ENCODE data around the gene PEAK3.

The PEAK3 gene

GRCh38 chr19:2239771-2240770 lies 41.9 kb downstream of the PEAK3 start:
- in situ Hi-C loops (cut with MboI; ENCODE audit: low sequenced_read_pairs) = no loop called here

GRCh38 chr19:2239173-2239572 lies 42.8 kb downstream of the PEAK3 start:
- in situ Hi-C loops (cut with MboI; ENCODE audit: low sequenced_read_pairs) = no loop called here

GRCh38 chr19:2237869-2238153 lies 44.2 kb downstream of the PEAK3 start:
- in situ Hi-C loops (cut with MboI; ENCODE audit: low sequenced_read_pairs) = no loop called here

- in situ Hi-C loops (cut with MboI; ENCODE audit: low sequenced_read_pairs) = no loop called here
These were observed 44.7 kb downstream of the PEAK3 start for GRCh38 chr19:2237051-2237868.

GRCh38 chr19:2236314-2237050 lies 45.5 kb downstream of the PEAK3 start, which contains the start of the genes PLEKHJ1 and SF3A2:
TSS of gene PLEKHJ1 (minus strand) at chr19:2236329. CDS start at chr19:2236248, 81 bp downstream.
TSS of gene SF3A2 (plus strand) at chr19:2236824. CDS start at chr19:2243419, 6,595 bp downstream.
- in situ Hi-C loops (cut with MboI; ENCODE audit: low sequenced_read_pairs) = no loop called here

GRCh38 chr19:2236064-2236313 lies 46.0 kb downstream of the PEAK3 start:
- in situ Hi-C loops (cut with MboI; ENCODE audit: low sequenced_read_pairs) = no loop called here

GRCh38 chr19:2235381-2236063 lies 46.5 kb downstream of the PEAK3 start:
- in situ Hi-C loops (cut with MboI; ENCODE audit: low sequenced_read_pairs) = no loop called here

GRCh38 chr19:2234996-2235380 lies 47.0 kb downstream of the PEAK3 start:
- in situ Hi-C loops (cut with MboI; ENCODE audit: low sequenced_read_pairs) = no loop called here

- in situ Hi-C loops (cut with MboI; ENCODE audit: low sequenced_read_pairs) = no loop called here
These were observed 48.2 kb downstream of the PEAK3 start for GRCh38 chr19:2233601-2234280.

GRCh38 chr19:2232286-2233151 lies 49.5 kb downstream of the PEAK3 start:
- in situ Hi-C loops (cut with MboI; ENCODE audit: low sequenced_read_pairs) = no loop called here

GRCh38 chr19:2231621-2232221 lies 50.3 kb downstream of the PEAK3 start:
- in situ Hi-C loops (cut with MboI; ENCODE audit: low sequenced_read_pairs) = no loop called here

- in situ Hi-C loops (cut with MboI; ENCODE audit: low sequenced_read_pairs) = no loop called here
These were observed 51.0 kb downstream of the PEAK3 start for GRCh38 chr19:2230807-2231533.

- in situ Hi-C loops (cut with MboI; ENCODE audit: low sequenced_read_pairs) = no loop called here
These were observed 51.9 kb downstream of the PEAK3 start for GRCh38 chr19:2230033-2230531.

GRCh38 chr19:2229103-2230032 lies 52.6 kb downstream of the PEAK3 start:
- in situ Hi-C loops (cut with MboI; ENCODE audit: low sequenced_read_pairs) = no loop called here

GRCh38 chr19:2228157-2229030 lies 53.6 kb downstream of the PEAK3 start:
- in situ Hi-C loops (cut with MboI; ENCODE audit: low sequenced_read_pairs) = no loop called here
